GM18511 (cell line): ENCODE measurements around the gene CHAT.

Source experiments
- ATAC-seq: cut with Tn5 transposase; IDR thresholded peaks from one replicate; pipeline ENCODE4 v1.9.1; 2021; ENCODE audit warnings: mild to moderate bottlenecking, moderate library complexity; ENCODE audit not compliant: unreplicated experiment

Gene CHAT

DNA sequence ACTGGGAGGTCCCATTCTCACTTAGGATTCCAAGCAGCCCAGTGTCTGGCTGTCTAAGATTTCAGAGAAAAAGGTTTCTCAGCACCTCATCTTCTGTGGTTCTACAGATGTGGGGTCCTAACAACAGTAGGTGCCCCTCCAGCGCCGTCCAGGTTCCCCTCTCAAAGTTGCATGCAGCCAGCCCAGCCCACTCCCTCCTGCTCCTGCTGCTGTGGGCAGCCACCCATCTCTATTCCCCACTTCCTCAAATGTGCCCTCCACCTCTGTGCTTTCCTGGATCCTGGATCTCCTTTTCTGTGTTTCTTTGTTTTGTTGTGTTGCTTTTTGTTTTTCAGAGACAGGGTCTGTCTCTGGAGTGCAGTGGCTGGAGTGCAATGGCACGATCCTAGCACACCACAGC is 17.0 kb upstream of the CHAT start:
- no peak for ATAC-seq

- no peak for ATAC-seq
Observed at GRCh38 chr10:49597426-49598163, 16.2 kb upstream of the CHAT start.

DNA sequence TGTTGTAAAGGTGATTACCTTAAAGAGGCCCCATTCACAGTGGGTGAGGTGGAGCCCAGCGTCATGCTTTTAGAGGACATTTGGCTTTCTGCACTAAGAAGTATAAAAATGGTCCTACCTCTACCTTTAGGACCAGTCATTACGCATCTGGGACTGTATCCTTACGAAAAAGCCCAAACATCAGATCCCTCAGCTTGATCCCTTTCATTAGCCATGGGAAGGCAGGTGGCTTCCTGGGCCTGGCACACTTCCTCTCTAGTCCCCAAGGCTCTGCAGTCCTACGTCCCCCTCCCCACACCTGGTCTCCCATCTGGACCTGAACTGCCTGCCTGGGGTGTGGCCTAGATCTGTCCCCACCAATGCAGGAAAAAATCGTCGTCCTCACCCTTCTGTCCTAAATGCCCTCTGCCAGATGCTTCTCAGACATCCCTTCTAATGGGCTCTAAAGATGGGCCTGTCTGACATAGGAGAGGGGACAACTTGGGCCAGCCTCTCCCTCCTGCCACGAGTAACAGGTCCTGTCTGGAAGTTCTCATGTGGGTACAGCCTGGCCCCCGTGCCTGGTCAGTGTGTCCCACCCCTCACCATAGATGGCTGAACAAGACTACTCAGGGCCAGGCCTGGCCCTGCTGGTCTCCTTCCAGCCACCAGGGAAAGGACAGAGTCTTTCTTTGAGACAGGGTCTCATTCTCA is 15.5 kb upstream of the CHAT start:
- no peak for ATAC-seq

DNA sequence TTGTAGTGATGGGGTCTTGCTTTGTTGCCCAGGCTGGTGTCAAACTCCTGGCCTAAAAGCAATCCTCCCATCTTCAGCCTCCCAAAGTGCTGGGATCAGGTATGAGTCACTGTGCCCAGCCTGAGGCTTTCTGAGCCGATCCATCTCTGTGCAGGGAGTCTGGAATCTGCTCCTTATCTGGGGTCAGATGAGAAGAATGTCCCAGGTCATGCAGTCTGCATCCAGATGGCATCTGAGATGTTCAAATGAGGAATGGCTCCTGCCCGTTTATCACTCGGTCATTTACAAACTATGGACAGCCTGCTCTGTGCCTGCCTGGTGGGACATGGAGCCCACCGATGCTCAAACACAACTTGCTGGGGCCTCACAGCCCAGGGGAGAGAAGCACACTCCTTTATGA is 14.9 kb upstream of the CHAT start:
- no peak for ATAC-seq

- no peak for ATAC-seq
Observed at GRCh38 chr10:49599546-49599945, 14.3 kb upstream of the CHAT start.

DNA sequence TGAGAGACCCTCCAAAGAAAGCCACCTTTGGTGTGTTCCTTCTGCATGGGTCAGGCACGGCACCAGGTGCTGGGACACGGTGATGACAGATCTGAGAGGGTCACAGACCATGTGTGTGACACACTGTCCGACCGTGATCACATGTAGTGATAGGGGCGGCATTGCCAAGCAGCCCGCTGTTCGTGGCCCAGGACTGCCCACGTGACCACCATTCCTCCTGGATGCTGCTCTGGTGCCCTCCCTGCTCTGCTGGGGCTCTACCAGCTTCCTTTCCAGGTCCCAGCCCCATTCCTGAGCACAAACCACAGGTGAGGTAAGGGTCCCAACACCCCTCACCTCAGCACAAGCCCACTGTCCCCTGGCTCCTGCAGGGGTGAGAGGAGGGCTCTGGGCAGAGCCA is 13.8 kb upstream of the CHAT start:
- no peak for ATAC-seq

- ATAC-seq: no peak
Observed at GRCh38 chr10:49600781-49601400, 12.9 kb upstream of the CHAT start.

DNA sequence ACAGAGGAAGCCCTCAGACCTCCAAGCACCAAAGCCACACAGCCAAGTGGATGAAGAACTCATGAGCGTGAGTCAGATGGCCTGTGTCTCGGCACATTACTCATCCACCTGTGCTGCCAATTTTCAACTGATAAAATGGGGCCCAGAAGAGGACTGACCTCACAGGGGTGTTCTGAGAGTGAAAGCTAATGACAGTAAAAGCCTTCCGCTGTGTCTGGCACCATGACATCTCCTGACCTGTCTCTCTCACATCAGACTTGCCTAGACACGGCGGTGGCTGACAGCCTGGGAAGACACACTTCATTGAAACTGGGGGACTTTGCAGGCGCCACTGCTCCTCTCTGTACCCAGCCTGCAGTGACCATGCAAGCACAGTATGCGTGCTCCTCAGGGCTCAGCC is 12.0 kb upstream of the CHAT start:
- ATAC-seq: no peak

DNA sequence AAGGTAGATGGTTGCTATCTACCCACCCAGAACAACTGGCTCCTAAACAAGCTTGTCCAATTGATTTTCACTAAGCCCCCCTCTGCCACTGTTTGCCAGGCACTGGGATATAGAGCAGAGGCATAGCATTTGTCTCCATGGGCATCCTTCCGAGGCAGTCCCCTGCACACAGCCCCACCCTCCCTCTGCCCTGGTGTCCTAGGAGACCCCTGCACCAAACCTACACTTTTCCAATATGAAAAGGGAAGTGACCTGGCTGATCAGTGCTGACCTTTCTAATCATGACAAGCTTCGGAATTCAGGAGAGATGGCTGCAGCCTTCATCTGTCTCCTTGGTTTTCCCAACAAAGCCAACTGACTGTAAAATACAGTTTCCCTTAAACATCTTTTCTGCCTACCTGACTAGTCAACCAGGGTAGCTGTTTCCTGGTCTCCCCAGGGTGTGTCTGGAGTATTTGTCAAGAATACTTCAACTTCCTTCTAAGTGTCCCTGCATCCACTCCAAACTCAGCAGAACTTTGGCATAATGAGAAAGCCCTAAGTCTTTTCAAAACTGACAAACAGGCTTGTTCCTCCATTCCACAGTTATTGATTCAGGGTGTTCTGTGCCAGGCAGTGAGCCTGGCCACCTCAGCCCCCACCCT is 11.3 kb upstream of the CHAT start:
- ATAC-seq: no peak

GRCh38 chr10:49605216-49605938 is 8.5 kb upstream of the CHAT start:
- ATAC-seq: no peak

DNA sequence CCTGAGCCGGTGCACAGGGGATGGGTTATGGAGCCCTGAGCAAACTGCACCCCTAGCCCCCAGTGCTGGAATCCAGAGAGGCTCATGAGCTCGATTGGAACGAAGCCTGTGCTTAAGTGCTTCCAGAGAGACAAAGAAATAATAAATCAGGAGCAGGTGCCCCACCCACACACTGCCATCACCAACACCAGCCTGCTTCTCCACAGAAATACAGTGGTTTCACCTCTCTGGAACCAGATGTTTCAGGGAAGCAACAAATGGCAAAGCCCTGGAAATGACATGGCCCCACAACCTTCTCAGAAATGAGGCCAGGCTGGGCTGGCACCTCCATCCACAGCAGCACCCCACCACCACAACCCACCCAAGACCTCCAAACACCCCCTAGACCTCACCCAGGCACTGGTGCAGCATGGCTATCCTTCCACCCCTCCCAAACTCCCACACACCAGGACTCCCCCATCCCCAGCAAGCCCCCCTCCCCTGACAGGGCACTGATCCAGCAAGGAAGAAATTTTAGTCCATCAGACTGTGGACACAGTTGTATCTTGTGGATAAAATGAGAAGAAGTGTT is 7.8 kb upstream of the CHAT start:
- ATAC-seq: no peak

DNA sequence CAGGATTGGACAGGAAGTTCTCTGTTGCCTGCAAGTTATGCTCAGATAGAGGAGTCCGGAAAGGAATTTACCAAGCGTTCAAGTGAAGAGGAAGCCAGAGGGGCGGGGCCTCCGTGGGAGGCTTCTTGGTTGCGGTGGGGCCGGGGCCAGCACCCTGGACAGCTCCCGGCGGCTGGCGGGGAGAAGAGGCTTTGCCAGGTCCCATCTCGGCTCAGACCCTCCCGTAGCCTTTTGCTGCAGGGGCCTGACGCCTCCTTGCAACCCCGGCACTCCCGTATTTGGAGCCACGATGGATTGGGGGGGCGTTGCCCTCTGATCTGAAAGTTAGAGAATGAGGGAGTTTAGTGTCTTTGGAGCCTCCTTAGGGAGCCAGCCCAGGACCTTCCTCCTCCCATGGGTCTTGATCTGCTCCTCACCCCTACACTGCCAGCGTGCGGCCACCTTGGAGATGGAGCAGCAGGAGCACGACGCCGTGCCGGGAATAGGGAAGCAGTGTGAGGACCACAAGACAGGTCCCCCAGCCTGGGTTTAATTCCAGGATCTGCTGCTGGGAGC is 6.8 kb upstream of the CHAT start:
- peak; percentile 90 for ATAC-seq

DNA sequence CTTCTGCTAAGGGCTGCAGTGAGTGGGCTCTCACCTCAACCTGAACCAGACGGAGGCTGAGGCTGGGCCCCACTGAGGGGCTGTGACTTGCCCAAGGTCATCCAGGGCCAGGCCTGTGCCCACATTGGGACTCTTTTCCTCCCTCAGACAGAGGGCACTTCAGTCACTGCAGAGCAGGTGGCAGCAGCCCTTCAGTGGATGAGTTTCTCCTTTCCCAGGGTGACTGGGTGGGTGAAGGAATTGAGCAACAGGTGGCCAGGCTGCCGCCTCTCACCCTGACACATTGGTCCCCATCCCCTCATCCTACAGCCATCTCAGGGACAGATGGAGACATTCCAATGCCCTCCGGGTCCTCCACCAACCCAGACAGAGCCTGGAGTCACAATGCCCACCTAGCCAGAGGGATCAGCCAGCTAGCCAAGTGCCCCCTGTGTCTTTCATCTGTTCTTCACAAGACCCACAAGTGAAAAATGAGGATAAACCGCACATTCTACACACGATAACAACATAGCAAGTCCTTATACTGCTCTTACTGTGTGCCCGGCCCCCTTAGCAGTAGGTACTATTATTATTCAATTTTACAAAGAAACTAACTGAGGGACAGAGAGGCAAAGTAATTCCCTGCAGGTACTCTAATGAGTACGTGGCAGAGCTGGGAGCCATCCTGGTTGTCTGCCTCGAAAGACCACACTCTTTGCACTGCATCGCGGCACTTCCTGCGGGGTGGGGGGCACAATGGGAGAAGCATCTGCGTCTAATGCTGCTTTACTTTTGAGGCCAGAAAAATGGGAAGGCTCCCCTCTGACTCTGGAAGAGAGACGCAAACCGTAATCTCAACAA is 5.5 kb upstream of the CHAT start:
- no peak for ATAC-seq

DNA sequence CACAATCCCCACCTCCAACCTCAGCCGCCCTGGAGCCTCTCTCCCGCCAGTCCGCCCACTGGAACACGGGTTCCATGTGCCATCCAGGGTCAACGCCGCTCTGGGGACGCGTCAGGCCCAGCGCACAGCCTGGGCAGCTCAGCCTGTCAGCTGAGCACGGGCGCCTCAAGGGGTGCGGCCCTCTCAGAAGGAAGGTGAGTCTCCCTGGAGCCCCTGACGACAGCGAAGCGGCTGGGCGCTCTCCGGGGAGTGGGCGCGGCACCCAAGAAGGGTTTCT is 4.9 kb upstream of the CHAT start:
- no peak for ATAC-seq

DNA sequence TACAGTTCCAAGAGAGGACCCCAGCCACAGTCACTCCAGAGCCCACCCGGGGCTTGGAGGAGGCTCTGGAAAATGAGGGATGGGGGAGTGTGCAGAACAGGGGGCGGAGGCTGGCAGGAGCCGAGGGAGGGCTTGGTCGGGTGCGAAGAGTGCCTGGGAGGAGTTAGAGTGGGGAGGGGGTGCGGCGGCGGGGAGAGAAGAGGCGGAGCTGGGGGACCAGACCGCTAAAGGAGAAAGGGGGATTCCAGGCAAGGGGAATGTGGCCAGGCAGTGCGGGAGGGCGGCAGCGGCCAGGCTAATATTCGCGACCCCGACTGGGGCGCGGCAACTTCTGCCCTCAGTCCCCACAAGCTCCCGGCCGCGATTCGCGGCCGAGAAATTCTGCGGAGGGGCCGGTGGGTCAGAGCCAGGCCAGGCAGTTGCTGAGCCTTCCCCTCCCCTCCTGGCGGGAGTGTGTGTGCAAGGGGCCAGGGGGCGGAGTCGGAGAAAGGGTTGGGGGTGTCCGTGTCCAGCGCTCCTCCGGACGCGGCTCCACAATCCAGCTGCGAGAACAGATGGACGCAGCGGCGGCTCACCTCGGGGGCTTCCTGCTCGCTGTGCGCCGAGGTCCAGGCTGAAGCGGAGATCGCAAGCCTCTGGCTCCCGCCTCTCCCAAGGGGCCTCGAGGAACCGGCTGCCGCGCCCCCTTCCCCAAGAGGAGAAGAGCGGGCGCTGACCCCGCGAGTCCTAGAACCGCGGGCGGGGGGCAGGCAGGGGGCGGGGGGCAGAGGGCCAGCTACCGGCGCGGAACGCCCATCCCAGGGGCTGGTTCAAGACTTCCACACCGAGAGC is 4.3 kb upstream of the CHAT start:
- no peak for ATAC-seq

GRCh38 chr10:49610114-49610457 is 3.8 kb upstream of the CHAT start, which contains the start of gene SLC18A3:
Gene SLC18A3, plus strand, starts transcription at chr10:49610310. Its CDS starts 431 bp downstream, at chr10:49610741.
- ATAC-seq: no peak

- no peak for ATAC-seq
Observed at GRCh38 chr10:49610458-49611165, 3.2 kb upstream of the CHAT start.

- no peak for ATAC-seq
Observed at GRCh38 chr10:49611166-49611815, 2.5 kb upstream of the CHAT start.
